Heart left ventricle (tissue), 16 donors: ENCODE results near the gene TAF4. TPM values are rescaled to one million over a fixed set of nuclear protein-coding genes. Genes with fewer than 3 reads are reported as not detected.

Experiments
- ATAC-seq, 4 donors: fragments of 200-7000 bp; cut with Tn5 transposase; one replicate each; pipeline ENCODE4 v1.9.1; 2020 to 2022; ENCODE audit warnings: moderate library complexity in 4 of 4, mild to moderate bottlenecking in 3 of 4, moderate number of reproducible peaks in 1 of 4
- DNase-seq, 5 donors: peaks; one replicate each; pipeline ENCODE4 v3.0.0-alpha.2; 2020
- H3K27ac ChIP-seq, 12 donors: fragments of 200-600 bp; sonication (generic) in 4 of 12; one replicate each; pipeline versions ENCODE4 v1.5.0 to v1.8.0; 2016 to 2022; ENCODE audit warnings: mild to moderate bottlenecking in 2 of 12
- H3K27me3 ChIP-seq, 9 donors: fragments of 200-600 bp; sonication (generic) in 2 of 9; one replicate each; pipeline versions ENCODE4 v1.5.1 to v1.8.0; 2016 to 2022; ENCODE audit warnings: mild to moderate bottlenecking in 3 of 9
- H3K36me3 ChIP-seq, 9 donors: fragments of 200-600 bp; sonication (generic) in 2 of 9; one replicate each; pipeline versions ENCODE4 v1.5.0 to v1.8.0; 2018 to 2022; ENCODE audit warnings: mild to moderate bottlenecking in 2 of 9
- H3K4me1 ChIP-seq, 12 donors: fragments of 200-600 bp; sonication (generic) in 4 of 12; one replicate each; pipeline versions ENCODE4 v1.5.0 to v1.8.0; 2016 to 2022; ENCODE audit warnings: mild to moderate bottlenecking in 3 of 12
- H3K4me3 ChIP-seq, 12 donors: fragments of 200-600 bp; sonication (generic) in 4 of 12; one replicate each; pipeline versions ENCODE4 v1.5.0 to v1.8.0; 2017 to 2022; ENCODE audit warnings: mild to moderate bottlenecking in 9 of 12, moderate library complexity in 4 of 12
- H3K9me3 ChIP-seq, 12 donors: fragments of 200-600 bp; sonication (generic) in 4 of 12; one replicate each; pipeline versions ENCODE4 v1.5.0 to v1.8.0; 2016 to 2022; ENCODE audit warnings: mild to moderate bottlenecking in 1 of 12
- POLR2A ChIP-seq, 2 donors: fragments of 450-650 bp; IDR thresholded peaks; one replicate each; pipeline ENCODE4 v1.6.1; 2017; ENCODE audit warnings: antibody characterized with exemption in 2 of 2, mild to moderate bottlenecking in 2 of 2, moderate library complexity in 2 of 2
- WGBS, 4 donors: extraction: QIAGEN DNeasy Blood & Tissue Kit in 2 of 4; methylation state at CpG; one replicate each; pipeline versions ENCODE4 v1.1.5 to v1.1.7; 2013 to 2018; 5-methylcytosine and 5-hydroxymethylcytosine counted together
- intact Hi-C, 10 donors: fragments of 100-400 bp; cut with DNase I; formaldehyde crosslinking; loops; one replicate each; pipeline versions ENCODE4 v1.11.1 to v1.14.2; 2022
- polyA plus RNA-seq, 2 donors: library from polyadenylated mRNA; stranded (reverse); fragments of 200-250 nt; gene quantifications; one replicate each; pipeline ENCODE4 v1.2.3, GENCODE V29; 2013
- total RNA-seq, 9 donors: library from RNA; depleted of rRNA in 2 of 9; stranded (reverse); fragments of >200 nt in 2 of 9; fragmentation: NEBNext Ultra II Directional in 3 of 9; extraction: Animal tissue kit (Norgen Biotek cat#: 25700) in 3 of 9; gene quantifications; one replicate each; pipeline versions ENCODE4 v1.1.0 to v1.2.4, GENCODE V29; 2016 to 2023
- TF ChIP-seq, protein P1 (sequence below), 12 donors: fragments of 200-600 bp; sonication (generic) in 4 of 12; IDR thresholded peaks; one replicate each; pipeline versions ENCODE4 v1.5.0 to v1.8.0; 2018 to 2022; ENCODE audit warnings: antibody characterized with exemption in 12 of 12, mild to moderate bottlenecking in 5 of 12
- donor health status: ischemic (EF 13 %, LVEDD 7.1; RV severe dilation, severe dysfunction).
- donor health status: healthy with polysubstance abuse.
- donor health status: DM: no; HTN: yes; CAD: no.
- donor health status: DM: no; HTN: no; CAD: no.
- donor health status: ischemic (EF 25% LVEDD 6.9; RV normal size, moderate dysfunction).
- donor health status: ischemic (EF 25% LVEDD 5.7; RV mildly dilated, moderate dysfunction).
- donor health status: healthy.
- donor health status: DM: yes; HTN: yes; CAD: no.
- donor health status: ischemic (EF 35%, LVEDD 5.7; RV mildly dilated, moderate dysfunction).
- donor health status: nonischemic (EF 11% LVEDD 7.7; RV severe dilation, severe dysfunction).
- donor health status: DM: yes; HTN: yes; CAD: no.
- donor health status: PGD.
- donor health status: ischemic (EF 29% LVEDD 5.4; RV normal size, mild dysfunction).
- donor health status: nonischemic (EF 23%, LVEDD 6.1; RV moderate dilation, normal function).

TAF4 gene
- total and polyA plus RNA-seq, 11 donors = 4.5 to 37.7 (median 10.7) TPM

- ATAC-seq = no peak
- no peak for DNase-seq
- 85 to 92% (median 92%) methylated on average over 13 of the region's 13 CpGs for WGBS, 4 donors
- TF ChIP-seq POLR2A (IDR thresholded peaks at IDR 0.05) = no peak
- TF ChIP-seq, protein P1, sequence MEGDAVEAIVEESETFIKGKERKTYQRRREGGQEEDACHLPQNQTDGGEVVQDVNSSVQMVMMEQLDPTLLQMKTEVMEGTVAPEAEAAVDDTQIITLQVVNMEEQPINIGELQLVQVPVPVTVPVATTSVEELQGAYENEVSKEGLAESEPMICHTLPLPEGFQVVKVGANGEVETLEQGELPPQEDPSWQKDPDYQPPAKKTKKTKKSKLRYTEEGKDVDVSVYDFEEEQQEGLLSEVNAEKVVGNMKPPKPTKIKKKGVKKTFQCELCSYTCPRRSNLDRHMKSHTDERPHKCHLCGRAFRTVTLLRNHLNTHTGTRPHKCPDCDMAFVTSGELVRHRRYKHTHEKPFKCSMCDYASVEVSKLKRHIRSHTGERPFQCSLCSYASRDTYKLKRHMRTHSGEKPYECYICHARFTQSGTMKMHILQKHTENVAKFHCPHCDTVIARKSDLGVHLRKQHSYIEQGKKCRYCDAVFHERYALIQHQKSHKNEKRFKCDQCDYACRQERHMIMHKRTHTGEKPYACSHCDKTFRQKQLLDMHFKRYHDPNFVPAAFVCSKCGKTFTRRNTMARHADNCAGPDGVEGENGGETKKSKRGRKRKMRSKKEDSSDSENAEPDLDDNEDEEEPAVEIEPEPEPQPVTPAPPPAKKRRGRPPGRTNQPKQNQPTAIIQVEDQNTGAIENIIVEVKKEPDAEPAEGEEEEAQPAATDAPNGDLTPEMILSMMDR (IDR thresholded peaks at IDR 0.05) = no peak
- no peak overlapping the region for H3K4me3 ChIP-seq
- no peaks in the 10 kb centered on the region for H3K9me3 ChIP-seq
- H3K27me3 ChIP-seq = no peaks in the 10 kb centered on the region
- peaks cover 0 to 45% (median 5%) of the 10 kb centered on the region in 12 donors for H3K4me1 ChIP-seq
- no peak overlapping the region for H3K27ac ChIP-seq
- intact Hi-C loops = no loop called here
- H3K36me3 ChIP-seq = peaks cover 0 to 8% (median 0%) of the 10 kb centered on the region in 9 donors
These were observed 13.3 kb downstream of the TAF4 start for GRCh38 chr20:62052336-62052841.

DNA sequence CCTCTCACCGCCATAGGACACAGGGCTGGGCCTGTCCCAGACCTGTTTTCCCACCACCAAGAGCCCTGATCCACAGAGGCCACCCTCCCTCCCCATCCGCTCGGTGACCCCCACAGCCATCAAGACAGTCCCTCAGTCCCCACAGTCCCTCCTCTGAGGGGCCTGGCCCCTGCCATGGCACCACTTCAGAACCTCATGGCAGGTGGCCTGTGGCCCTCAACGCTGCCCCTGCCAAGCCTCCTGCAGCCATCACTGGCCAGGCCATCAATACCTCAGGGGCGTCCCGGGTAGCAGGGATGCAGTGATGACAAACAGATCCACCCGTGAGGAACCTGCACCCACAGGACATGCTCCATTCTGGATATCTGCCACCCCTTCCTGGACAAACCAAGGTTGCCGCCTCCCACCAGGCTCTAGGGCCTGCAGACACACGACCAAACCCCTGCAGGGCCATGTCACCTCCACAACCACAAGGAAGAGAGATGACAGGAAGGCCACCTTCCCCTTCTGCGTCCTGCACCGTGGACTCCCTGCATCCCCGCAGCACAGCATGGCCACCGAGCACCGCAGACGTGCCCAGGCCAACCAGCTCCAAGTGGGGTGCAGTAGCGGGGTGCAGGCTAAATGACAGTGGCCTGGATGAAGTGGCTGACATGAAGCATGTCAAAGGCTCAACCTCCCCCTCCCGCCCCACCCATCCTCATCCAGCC, 14.0 kb downstream of the TAF4 start:
- no peak overlapping the region for H3K4me3 ChIP-seq
- no peaks in the 10 kb centered on the region for H3K9me3 ChIP-seq
- ATAC-seq (no peak), DNase-seq (no peak)
- peaks cover 0 to 41% (median 5%) of the 10 kb centered on the region in 12 donors for H3K4me1 ChIP-seq
- WGBS, 4 donors = 83 to 89% (median 84%) methylated on average over 15 to 17 of the region's 17 CpGs
- no peak for TF ChIP-seq POLR2A (IDR thresholded peaks at IDR 0.05)
- TF ChIP-seq, protein P1 (IDR thresholded peaks at IDR 0.05) = no peak
- H3K27me3 ChIP-seq = no peaks in the 10 kb centered on the region
- H3K27ac ChIP-seq = no peak overlapping the region
- peaks cover 0 to 8% (median 0%) of the 10 kb centered on the region in 9 donors for H3K36me3 ChIP-seq
- intact Hi-C loops = no loop called here

DNA sequence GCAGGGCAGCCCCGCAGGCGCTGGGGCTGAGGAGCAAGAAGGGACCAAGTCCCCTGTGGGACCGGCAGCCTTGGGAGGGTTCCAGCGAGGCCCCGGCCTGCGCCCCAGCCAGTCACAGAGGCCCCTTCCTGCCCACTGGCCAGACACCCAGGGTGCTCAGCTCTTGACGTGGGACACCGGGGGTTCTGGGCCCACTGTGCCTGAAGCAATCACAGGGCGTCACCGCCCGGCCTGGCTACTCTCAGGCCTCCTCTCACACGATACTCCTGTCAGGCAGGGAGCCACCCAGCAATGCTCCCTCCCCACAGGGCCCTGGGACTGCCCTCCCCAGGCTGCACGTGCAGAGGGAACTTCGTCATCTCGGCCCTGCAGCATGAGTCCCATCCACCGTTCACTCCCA, 14.5 kb downstream of the TAF4 start:
- Histone ChIP-seq H3K4me3 (no peak overlapping the region), H3K27me3 (no peaks in the 10 kb centered on the region), H3K27ac (no peak overlapping the region), H3K9me3 (no peaks in the 10 kb centered on the region), H3K36me3 (peaks cover 0 to 8% (median 0%) of the 10 kb centered on the region in 9 donors), H3K4me1 (peaks cover 0 to 41% (median 5%) of the 10 kb centered on the region in 12 donors)
- DNase-seq = peak in 1 of 5 donors; percentile 58
- intact Hi-C loops = no loop called here
- 42 to 55% (median 49%) methylated on average over 12 to 16 of the region's 16 CpGs for WGBS, 4 donors
- TF ChIP-seq, protein P1 (IDR thresholded peaks at IDR 0.05) = no peak
- TF ChIP-seq POLR2A (IDR thresholded peaks at IDR 0.05) = no peak
- ATAC-seq = peak in 3 of 4 donors; percentile 57 to 80 (median 70)
